Activated CD8-positive, alpha-beta memory T cell treated with anti-CD3 and anti-CD28 coated beads, Interleukin-2, amount 10 ng/mL, durations not matched to agents 7 days and 5 days (primary cell): ENCODE results near the gene UBE4B. TPM values are rescaled to one million over a fixed set of nuclear protein-coding genes. Genes with fewer than 3 reads are reported as not detected.

Experiments used
- ATAC-seq: fragments of 150-1000 bp; cut with Tn5 transposase; one replicate; pipeline ENCODE4 v1.10.0; 2021; ENCODE audit warnings: moderate library complexity
- CTCF ChIA-PET: fragments of 350-600 bp; sonication (Branson Sonifier 250); formaldehyde crosslinking; loops from one replicate; lab custom pipeline; 2021; ENCODE audit warnings: antibody characterized with exemption; lab: Charles Lee
- DNase-seq: peaks from one replicate; pipeline ENCODE4 v3.0.0-alpha.2; 2020
- H3K27ac Mint-ChIP-seq: one replicate; pipeline ENCODE4 v1.8.0; 2021; ENCODE audit warnings: mild to moderate bottlenecking, mixed read lengths
- H3K27me3 Mint-ChIP-seq: one replicate; pipeline ENCODE4 v1.8.0; 2021; ENCODE audit warnings: mixed read lengths
- H3K36me3 Mint-ChIP-seq: one replicate; pipeline ENCODE4 v1.8.0; 2021; ENCODE audit warnings: mild to moderate bottlenecking, mixed read lengths
- H3K4me1 Mint-ChIP-seq: one replicate; pipeline ENCODE4 v1.8.0; 2021; ENCODE audit warnings: mixed read lengths
- H3K4me3 Mint-ChIP-seq: one replicate; pipeline ENCODE4 v1.8.0; 2021; ENCODE audit warnings: mild to moderate bottlenecking, moderate library complexity, mixed read lengths
- H3K9me3 Mint-ChIP-seq: one replicate; pipeline ENCODE4 v1.8.0; 2022; ENCODE audit warnings: low read depth, mixed read lengths
- total RNA-seq, 2 experiments: library from RNA; stranded (reverse); gene quantifications; one replicate each; pipeline ENCODE4 v1.2.3, GENCODE V29; 2021

UBE4B gene
- total RNA-seq, 2 experiments from 2014 or later, result 28.7 to 30.4 TPM

- Mint-ChIP-seq H3K4me1 (no peaks in the 10 kb centered on the region), H3K9me3 (no peaks in the 10 kb centered on the region), H3K27me3 (no peaks in the 10 kb centered on the region), H3K36me3 (peaks cover 3% of the 10 kb centered on the region), H3K27ac (peak overlapping the region; percentile 6), H3K4me3 (no peak overlapping the region)
- DNase-seq, result no peak
- no peak for ATAC-seq
- CTCF ChIA-PET, result interaction anchor here (3.3 kb wide), 1 partner anchor 204 kb away, joined by 19 read pairs; no protein-coding TSS in a partner anchor
Observed at GRCh38 chr1:10155087-10155712, 122.4 kb downstream of the UBE4B start.

DNA sequence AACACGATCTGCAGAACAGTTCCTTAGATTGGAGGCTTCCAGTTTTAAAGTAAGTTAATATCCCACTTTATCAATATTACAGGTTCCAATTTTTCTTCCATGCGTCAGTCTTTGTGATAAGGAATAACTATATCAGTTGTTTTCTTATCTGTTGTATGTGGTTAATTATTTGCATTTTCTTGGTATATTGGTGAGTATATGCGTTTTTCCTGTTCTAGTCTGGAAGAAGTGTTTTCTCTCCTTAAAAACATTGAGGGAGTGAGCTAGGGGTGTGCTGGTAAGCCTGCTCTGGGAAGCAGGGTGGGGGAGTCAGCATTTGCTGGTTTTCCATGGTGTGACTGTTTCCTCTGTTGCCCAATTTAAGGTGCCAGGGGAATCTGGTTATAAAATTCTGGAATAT, 127.4 kb downstream of the UBE4B start:
- no peaks in the 10 kb centered on the region for H3K27me3 Mint-ChIP-seq
- H3K4me1 Mint-ChIP-seq, result no peaks in the 10 kb centered on the region
- CTCF ChIA-PET, result interaction anchor here (1.3 kb wide), 2 partner anchors 9 to 178 kb away, joined by 3 to 4 read pairs; no protein-coding TSS in a partner anchor
- ATAC-seq, result no peak
- no peaks in the 10 kb centered on the region for H3K9me3 Mint-ChIP-seq
- H3K4me3 Mint-ChIP-seq, result no peak overlapping the region
- no peak overlapping the region for H3K27ac Mint-ChIP-seq
- H3K36me3 Mint-ChIP-seq, result peaks cover 9% of the 10 kb centered on the region
- no peak for DNase-seq

DNA sequence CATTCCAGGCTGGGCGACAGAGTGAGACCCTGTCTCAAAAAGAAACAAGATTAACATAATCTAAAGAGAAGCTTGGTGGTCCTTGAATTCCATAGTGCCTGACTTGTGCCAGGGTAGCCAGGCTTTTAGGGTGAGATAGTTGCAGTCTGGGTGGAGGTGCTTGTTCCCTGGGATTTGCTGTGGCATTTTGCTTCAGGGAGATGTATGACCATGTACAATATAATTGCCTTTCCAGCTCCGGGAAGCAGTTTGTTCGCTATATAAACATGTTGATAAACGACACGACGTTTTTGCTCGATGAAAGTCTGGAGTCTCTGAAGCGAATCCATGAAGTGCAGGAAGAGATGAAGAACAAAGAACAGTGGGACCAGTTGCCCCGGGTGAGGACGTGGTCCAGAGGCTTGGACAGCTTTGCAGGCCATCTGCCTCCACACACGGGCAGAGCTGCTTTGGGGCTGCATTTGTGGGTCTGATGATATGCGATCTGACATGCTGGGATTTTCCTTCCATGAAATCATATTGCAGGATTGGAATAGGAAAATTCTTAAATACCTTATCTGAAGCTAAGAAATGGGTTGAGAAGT, 128.2 kb downstream of the UBE4B start:
- Mint-ChIP-seq H3K4me3 (no peak overlapping the region), H3K27ac (no peak overlapping the region), H3K9me3 (no peaks in the 10 kb centered on the region), H3K4me1 (peaks cover 5% of the 10 kb centered on the region), H3K36me3 (peaks cover 13% of the 10 kb centered on the region), H3K27me3 (no peaks in the 10 kb centered on the region)
- CTCF ChIA-PET, result interaction anchor here (0.7 to 1.3 kb wide), 3 partner anchors 8 to 177 kb away, joined by 3 to 6 read pairs (median 4); no protein-coding TSS in a partner anchor
- DNase-seq (no peak), ATAC-seq (no peak)

DNA sequence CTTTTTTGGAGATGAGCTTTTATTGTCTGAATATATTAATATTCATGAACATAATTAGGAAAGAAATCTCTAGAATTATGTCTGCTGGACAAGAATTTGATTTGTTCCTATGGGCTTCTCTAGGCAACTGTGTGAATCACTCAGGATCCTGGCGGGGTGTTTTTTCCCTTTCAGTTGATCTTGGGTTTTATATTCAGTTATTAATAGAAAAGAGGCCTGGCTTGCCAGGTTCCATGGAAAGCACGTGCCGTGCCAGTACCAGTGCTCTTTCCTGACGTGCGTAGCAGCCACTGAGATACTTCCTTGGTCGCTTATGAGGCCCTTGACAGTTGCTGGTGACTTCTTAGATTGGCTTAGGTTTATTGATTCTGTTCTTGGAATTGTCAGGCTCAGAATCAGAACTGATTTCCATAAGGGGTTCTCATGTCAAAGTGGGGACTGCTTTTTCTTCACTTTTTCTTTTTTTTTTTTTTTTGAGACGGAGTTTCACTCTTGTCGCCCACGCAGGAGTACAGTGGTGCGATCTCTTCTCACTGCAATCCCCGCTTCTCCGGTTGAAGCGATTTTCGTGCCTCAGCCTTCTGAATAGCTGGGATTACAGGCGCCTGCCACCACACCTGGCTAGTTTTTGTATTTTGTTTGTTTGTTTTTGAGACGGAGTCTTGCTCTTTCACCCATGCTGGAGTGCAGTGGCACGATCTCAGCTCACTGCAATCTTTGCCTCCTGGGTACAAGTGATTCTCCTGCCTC, 129.0 kb downstream of the UBE4B start:
- no peak for ATAC-seq
- DNase-seq, result no peak
- no peak overlapping the region for H3K27ac Mint-ChIP-seq
- no peaks in the 10 kb centered on the region for H3K9me3 Mint-ChIP-seq
- peaks cover 18% of the 10 kb centered on the region for H3K36me3 Mint-ChIP-seq
- no peaks in the 10 kb centered on the region for H3K27me3 Mint-ChIP-seq
- H3K4me3 Mint-ChIP-seq, result no peak overlapping the region
- H3K4me1 Mint-ChIP-seq, result peaks cover 5% of the 10 kb centered on the region
- CTCF ChIA-PET, result interaction anchor here (0.7 kb wide), 1 partner anchor 8 kb away, joined by 6 read pairs; no protein-coding TSS in a partner anchor

- peak overlapping the region; percentile 96 for H3K27ac Mint-ChIP-seq
- no peaks in the 10 kb centered on the region for H3K27me3 Mint-ChIP-seq
- peaks cover 61% of the 10 kb centered on the region for H3K4me1 Mint-ChIP-seq
- H3K4me3 Mint-ChIP-seq, result no peak overlapping the region
- peak; percentile 35 for ATAC-seq
- H3K36me3 Mint-ChIP-seq, result peaks cover 61% of the 10 kb centered on the region
- CTCF ChIA-PET, result interaction anchor here (1.1 to 5.9 kb wide), 4 partner anchors 8 to 40 kb away, joined by 3 to 22 read pairs (median 4); partner anchors contain the start of gene KIF1B
- no peaks in the 10 kb centered on the region for H3K9me3 Mint-ChIP-seq
- peak; percentile 53 for DNase-seq
Observed at GRCh38 chr1:10168912-10169514, 136.3 kb downstream of the UBE4B start.

DNA sequence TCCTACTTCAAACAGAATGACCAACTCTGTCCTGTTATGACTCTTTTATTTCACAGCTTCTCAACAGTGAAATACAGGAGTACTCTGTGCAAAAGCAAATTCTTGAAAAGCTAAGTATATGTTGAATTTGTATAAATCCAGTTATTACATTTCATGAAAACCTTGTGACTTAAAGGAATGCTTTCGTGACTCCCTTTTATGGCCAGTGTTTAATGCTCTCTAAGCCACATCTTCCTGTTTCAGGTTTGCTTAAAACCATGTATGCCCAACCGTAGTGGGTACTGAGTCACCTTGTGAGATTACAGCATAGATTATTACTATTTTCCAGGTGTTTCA, 137.4 kb downstream of the UBE4B start:
- peak; percentile 85 for ATAC-seq
- CTCF ChIA-PET, result interaction anchor here (1.1 to 5.9 kb wide), 5 partner anchors 12 to 39 kb away, joined by 3 to 22 read pairs (median 4); partner anchors contain the start of gene KIF1B
- Mint-ChIP-seq H3K27me3 (no peaks in the 10 kb centered on the region), H3K4me1 (peaks cover 66% of the 10 kb centered on the region), H3K4me3 (peak overlapping the region; percentile 42), H3K9me3 (no peaks in the 10 kb centered on the region), H3K27ac (peak overlapping the region; percentile 96), H3K36me3 (peaks cover 61% of the 10 kb centered on the region)
- DNase-seq, result peak; percentile 65

GRCh38 chr1:10171105-10171767, 138.5 kb downstream of the UBE4B start:
- peak overlapping the region; percentile 96 for H3K27ac Mint-ChIP-seq
- CTCF ChIA-PET, result interaction anchor here (1.4 to 5.9 kb wide), 2 partner anchors 16 to 38 kb away, joined by 4 to 22 read pairs; partner anchors contain the start of gene KIF1B

DNA sequence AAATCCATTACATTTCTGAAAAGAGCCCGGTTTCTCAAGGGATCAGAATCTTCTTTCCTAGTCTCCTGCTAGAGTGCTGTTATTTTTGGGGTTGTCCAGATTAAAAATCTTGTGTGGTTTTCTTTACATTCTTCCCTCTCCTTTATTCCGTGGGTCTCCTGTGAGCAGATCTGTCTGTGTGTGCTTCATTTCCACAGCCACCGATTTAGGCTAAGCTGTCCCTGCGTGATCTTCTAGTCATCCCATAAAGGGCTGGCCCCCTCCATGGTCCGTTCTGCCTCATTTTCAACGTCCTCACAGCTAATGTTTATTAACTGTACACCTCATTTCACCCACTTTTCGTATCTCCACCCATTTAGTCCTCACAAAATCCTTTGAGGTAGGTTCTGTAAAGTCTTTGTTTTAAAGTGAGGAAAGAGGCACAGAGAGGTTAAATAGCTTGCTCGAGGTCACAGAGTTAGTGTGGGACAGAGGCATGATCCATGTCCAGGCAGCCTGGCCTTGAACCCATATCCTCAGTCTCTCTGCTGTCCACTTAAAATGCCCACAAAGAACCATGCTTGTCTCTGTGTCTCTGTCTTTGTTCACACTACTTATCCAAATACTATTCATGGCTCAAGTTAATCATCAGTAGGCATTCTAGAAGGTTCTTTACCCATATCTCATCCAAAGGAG, 139.4 kb downstream of the UBE4B start:
- Mint-ChIP-seq H3K27ac (peak overlapping the region; percentile 30), H3K36me3 (peaks cover 62% of the 10 kb centered on the region), H3K27me3 (no peaks in the 10 kb centered on the region), H3K9me3 (peaks cover 3% of the 10 kb centered on the region), H3K4me3 (no peak overlapping the region), H3K4me1 (peaks cover 62% of the 10 kb centered on the region)
- ATAC-seq (no peak), DNase-seq (no peak)
- CTCF ChIA-PET, result interaction anchor here (5.9 kb wide), 1 partner anchor 37 kb away, joined by 22 read pairs; the partner anchor contains the start of gene KIF1B

More at GRCh38 chr1:10171105-10171767, 138.5 kb downstream of the UBE4B start:
- Mint-ChIP-seq H3K4me1 (peaks cover 62% of the 10 kb centered on the region), H3K9me3 (peaks cover 3% of the 10 kb centered on the region), H3K4me3 (no peak overlapping the region), H3K36me3 (peaks cover 62% of the 10 kb centered on the region), H3K27me3 (no peaks in the 10 kb centered on the region)
- DNase-seq (no peak), ATAC-seq (no peak)

DNA sequence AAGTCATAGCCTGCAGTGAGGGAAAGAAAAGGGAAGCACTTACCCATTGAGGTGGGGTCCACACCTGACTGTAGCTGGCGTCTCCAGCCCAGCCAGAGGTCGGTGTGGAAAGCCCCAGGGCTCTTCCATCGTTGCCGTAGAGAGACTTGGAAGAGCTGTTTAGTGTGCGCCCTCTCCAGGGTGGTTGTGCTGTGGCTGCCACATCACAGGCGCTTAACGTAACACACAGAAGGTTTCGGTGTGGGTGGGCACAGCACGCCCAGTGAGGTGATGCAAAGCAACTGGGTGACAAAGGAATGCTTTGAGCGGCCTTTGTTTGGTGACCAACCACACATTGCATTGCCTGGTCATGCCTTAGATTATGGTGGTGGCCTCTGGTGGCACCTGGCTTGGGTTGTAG, 140.8 kb downstream of the UBE4B start:
- Mint-ChIP-seq H3K4me1 (peaks cover 52% of the 10 kb centered on the region), H3K27ac (peak overlapping the region; percentile 38), H3K36me3 (peaks cover 55% of the 10 kb centered on the region), H3K27me3 (no peaks in the 10 kb centered on the region), H3K4me3 (no peak overlapping the region), H3K9me3 (peaks cover 3% of the 10 kb centered on the region)
- CTCF ChIA-PET, result no interaction called here
- ATAC-seq (no peak), DNase-seq (no peak)

- DNase-seq, result no peak
- peaks cover 17% of the 10 kb centered on the region for H3K4me1 Mint-ChIP-seq
- no peaks in the 10 kb centered on the region for H3K27me3 Mint-ChIP-seq
- no peak overlapping the region for H3K4me3 Mint-ChIP-seq
- H3K9me3 Mint-ChIP-seq, result peaks cover 3% of the 10 kb centered on the region
- CTCF ChIA-PET, result interaction anchor here (1.5 kb wide), 1 partner anchor 32 kb away, joined by 4 read pairs; no protein-coding TSS in a partner anchor
- ATAC-seq, result no peak
- H3K36me3 Mint-ChIP-seq, result peaks cover 40% of the 10 kb centered on the region
- H3K27ac Mint-ChIP-seq, result no peak overlapping the region
Observed at GRCh38 chr1:10177876-10178275, 145.1 kb downstream of the UBE4B start.

DNA sequence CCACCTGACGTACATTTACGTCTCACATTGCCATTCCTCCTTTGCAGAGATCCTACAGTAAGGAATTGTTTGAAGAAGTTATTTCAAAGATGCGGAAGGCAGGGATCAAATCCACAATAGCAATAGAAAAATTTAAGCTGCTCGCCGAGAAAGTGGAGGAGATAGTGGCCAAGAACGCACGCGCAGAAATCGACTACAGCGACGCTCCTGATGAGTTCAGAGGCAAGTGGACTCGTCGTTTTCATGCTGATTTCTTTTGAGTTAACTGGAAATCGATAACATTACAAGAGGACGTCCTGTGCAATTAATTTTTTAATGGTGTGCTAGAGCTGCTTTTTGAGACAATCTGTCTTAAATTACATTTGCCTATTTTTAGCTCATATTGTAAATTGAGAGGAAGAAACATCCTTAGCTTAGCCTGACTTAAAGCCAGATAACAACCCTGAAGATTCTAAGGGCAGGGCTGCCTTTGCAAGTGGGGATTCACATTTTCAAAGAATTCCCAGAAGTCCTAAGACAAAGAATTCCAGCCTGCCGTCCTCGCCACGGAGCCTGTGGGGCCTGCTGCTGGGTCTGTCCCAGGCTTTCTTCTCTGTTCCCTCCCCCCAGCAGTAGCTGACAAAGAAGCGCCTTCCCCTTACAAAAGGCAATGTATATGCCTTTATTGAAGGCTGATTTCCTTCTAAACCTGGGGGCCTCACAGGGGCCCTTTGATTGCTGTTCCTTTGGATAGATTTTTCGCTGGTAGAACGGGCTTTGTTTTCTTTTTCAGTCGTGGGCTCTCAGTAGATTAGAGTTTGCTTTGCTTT, 146.0 kb downstream of the UBE4B start:
- CTCF ChIA-PET, result interaction anchor here (1.5 kb wide), 1 partner anchor 31 kb away, joined by 4 read pairs; no protein-coding TSS in a partner anchor

More for the DNA sequence above, 146.0 kb downstream of the UBE4B start:
- no peak overlapping the region for H3K27ac Mint-ChIP-seq
- ATAC-seq (no peak), DNase-seq (no peak)
- H3K4me1 Mint-ChIP-seq, result peaks cover 12% of the 10 kb centered on the region
- H3K36me3 Mint-ChIP-seq, result peaks cover 36% of the 10 kb centered on the region
- no peaks in the 10 kb centered on the region for H3K27me3 Mint-ChIP-seq
- H3K4me3 Mint-ChIP-seq, result no peak overlapping the region
- peaks cover 3% of the 10 kb centered on the region for H3K9me3 Mint-ChIP-seq
